IMR-90 (cell line): ENCODE measurements around the gene TNS2. TPM values are rescaled to one million over a fixed set of nuclear protein-coding genes. Genes with fewer than 3 reads are reported as not detected.
A peak's percentile ranks its signal among the peaks of the same experiment; 100 is the strongest.

Experiments used
- ATAC-seq: fragments of 200-7000 bp; cut with Tn5 transposase; 2 replicates; pipeline ENCODE4 v1.9.1; 2020; ENCODE audit warnings: low read depth, mild to moderate bottlenecking, moderate library complexity
- BruUV-seq: library from RNA; stranded (reverse); fragments of 400-500 nt; replicated peaks from 2 replicates; lab custom pipeline; 2021; lab: Mats Ljungman, UMichigan
- CTCF ChIA-PET: fragments of 300-600 bp; formaldehyde crosslinking; extraction: SDS; loops from one replicate; lab custom pipeline; 2021; ENCODE audit warnings: antibody characterized with exemption; lab: Yijun Ruan, JAX
- POLR2A ChIA-PET: fragments of 300-600 bp; sonication (Branson Sonifier 250); formaldehyde crosslinking; loops from one replicate; lab custom pipeline; 2022; ENCODE audit warnings: antibody characterized with exemption; ENCODE audit not compliant: unreplicated experiment; lab: Charles Lee
- DNase-seq: peaks from one replicate; pipeline ENCODE4 v3.0.0; 2013
- H2AFZ ChIP-seq: replicated peaks from 2 replicates; pipeline ENCODE3; 2013; ENCODE audit warnings: low read length, mild to moderate bottlenecking; ENCODE audit not compliant: poor library complexity
- H2AK5ac ChIP-seq: 2 replicates; pipeline ENCODE4 v1.6.1; 2013; ENCODE audit warnings: low read depth, low read length, inconsistent platforms
- H2AK9ac ChIP-seq: replicated peaks from 2 replicates; pipeline ENCODE3; 2013; ENCODE audit warnings: mild to moderate bottlenecking, low read depth, low read length, moderate library complexity; ENCODE audit not compliant: poor library complexity
- H2BK120ac ChIP-seq: 2 replicates; pipeline ENCODE4 v1.6.1; 2013; ENCODE audit warnings: low read depth, low read length, inconsistent platforms
- H2BK15ac ChIP-seq: 3 replicates; pipeline ENCODE4 v1.6.1; 2013; ENCODE audit warnings: low read depth, low read length, inconsistent platforms
- H2BK20ac ChIP-seq: 2 replicates; pipeline ENCODE4 v1.6.1; 2013; ENCODE audit warnings: low read depth, mild to moderate bottlenecking, inconsistent platforms, low read length, moderate library complexity
- H2BK5ac ChIP-seq: 2 replicates; pipeline ENCODE4 v1.6.1; 2013; ENCODE audit warnings: mild to moderate bottlenecking, low read depth, low read length, inconsistent platforms; ENCODE audit not compliant: poor library complexity, severe bottlenecking
- H3K14ac ChIP-seq: replicated peaks from 2 replicates; pipeline ENCODE4 v1.6.1; 2013; ENCODE audit warnings: low read depth, low read length, inconsistent platforms
- H3K18ac ChIP-seq: 2 replicates; pipeline ENCODE4 v1.6.1; 2013; ENCODE audit warnings: low read depth, low read length, control low read depth
- H3K23ac ChIP-seq: 2 replicates; pipeline ENCODE4 v1.6.1; 2013; ENCODE audit warnings: low read depth, low read length, inconsistent platforms
- H3K27ac ChIP-seq: 2 replicates; pipeline ENCODE4 v1.5.1; 2013; ENCODE audit warnings: mild to moderate bottlenecking, control low read depth, low read length; ENCODE audit not compliant: insufficient read depth
- H3K27me3 ChIP-seq: 2 replicates; pipeline ENCODE4 v1.6.1; 2013; ENCODE audit warnings: low read length; ENCODE audit not compliant: control insufficient read depth, insufficient read depth
- H3K36me3 ChIP-seq: 2 replicates; pipeline ENCODE4 v1.6.1; 2013; ENCODE audit warnings: low read length, mixed read lengths; ENCODE audit not compliant: control insufficient read depth, insufficient read depth
- H3K4ac ChIP-seq: 2 replicates; pipeline ENCODE4 v1.6.1; 2013; ENCODE audit warnings: low read depth, low read length, inconsistent platforms
- H3K4me1 ChIP-seq: 2 replicates; pipeline ENCODE4 v1.6.1; 2013; ENCODE audit warnings: low read length, mixed read lengths; ENCODE audit not compliant: control insufficient read depth, insufficient read depth
- H3K4me2 ChIP-seq: 2 replicates; pipeline ENCODE4 v1.6.1; 2013; ENCODE audit warnings: low read depth, mild to moderate bottlenecking, control low read depth, low read length, moderate library complexity
- H3K4me3 ChIP-seq: 2 replicates; pipeline ENCODE4 v1.5.1; 2013; ENCODE audit warnings: low read depth, mild to moderate bottlenecking, control low read depth, low read length, moderate library complexity; ENCODE audit not compliant: insufficient read depth
- H3K56ac ChIP-seq: 2 replicates; pipeline ENCODE4 v1.6.1; 2013; ENCODE audit warnings: low read length, inconsistent platforms; ENCODE audit not compliant: insufficient read depth; ENCODE audit errors: extremely low read depth
- H3K79me1 ChIP-seq, 2 experiments: 2 replicates each; pipeline ENCODE4 v1.6.1; 2013; ENCODE audit warnings: low read length in 2 of 2, inconsistent platforms in 1 of 2, low read depth in 1 of 2
- H3K9ac ChIP-seq: 2 replicates; pipeline ENCODE4 v1.6.1; 2013; ENCODE audit warnings: low read depth, low read length, control low read depth
- H3K9me1 ChIP-seq: 2 replicates; pipeline ENCODE4 v1.6.1; 2013; ENCODE audit warnings: low read length, inconsistent platforms; ENCODE audit not compliant: insufficient read depth
- H3K9me3 ChIP-seq: 2 replicates; pipeline ENCODE4 v1.6.1; 2013; ENCODE audit warnings: low read length; ENCODE audit not compliant: control insufficient read depth, insufficient read depth
- H4K20me1 ChIP-seq: 2 replicates; pipeline ENCODE4 v1.6.1; 2013; ENCODE audit warnings: low read length, inconsistent platforms; ENCODE audit not compliant: insufficient read depth
- H4K5ac ChIP-seq: 2 replicates; pipeline ENCODE4 v1.6.1; 2013; ENCODE audit warnings: mild to moderate bottlenecking, low read depth, low read length, control low read depth
- H4K8ac ChIP-seq, 2 experiments: 2 replicates each; pipeline ENCODE4 v1.6.1; 2013; ENCODE audit warnings: low read depth in 2 of 2, low read length in 2 of 2, control low read depth in 1 of 2, inconsistent platforms in 1 of 2
- H4K91ac ChIP-seq: 2 replicates; pipeline ENCODE4 v1.6.1; 2013; ENCODE audit warnings: low read depth, low read length, inconsistent platforms; ENCODE audit not compliant: insufficient read depth
- BHLHE40 ChIP-seq: fragments of 150-350 bp; IDR thresholded peaks from 2 replicates; pipeline ENCODE4 v1.6.1; 2016; ENCODE audit warnings: mild to moderate bottlenecking, low read depth, low read length
- CEBPB ChIP-seq: IDR thresholded peaks from 2 replicates; pipeline ENCODE4 v1.6.1; 2012; ENCODE audit warnings: low read depth, low read length, improper control_type of control experiment
- MAZ ChIP-seq: IDR thresholded peaks from 2 replicates; pipeline ENCODE4 v1.6.1; 2012; ENCODE audit warnings: low read depth, mild to moderate bottlenecking, low read length, improper control_type of control experiment, moderate library complexity, borderline replicate concordance
- MXI1 ChIP-seq: IDR thresholded peaks from 2 replicates; pipeline ENCODE4 v1.6.1; 2012; ENCODE audit warnings: low read depth, mild to moderate bottlenecking, low read length, moderate library complexity, borderline replicate concordance
- NFE2L2 ChIP-seq: fragments of 150-350 bp; IDR thresholded peaks from 2 replicates; pipeline ENCODE4 v1.6.1; 2016; ENCODE audit warnings: low read depth, mild to moderate bottlenecking, low read length
- SMC3 ChIP-seq: fragments of 150-350 bp; IDR thresholded peaks from 2 replicates; pipeline ENCODE4 v1.6.1; 2016; ENCODE audit warnings: low read depth, mild to moderate bottlenecking, antibody characterized with exemption, low read length, moderate library complexity
- USF2 ChIP-seq: fragments of 150-350 bp; IDR thresholded peaks from 2 replicates; pipeline ENCODE4 v1.6.1; 2017; ENCODE audit warnings: mild to moderate bottlenecking, antibody characterized with exemption, low read length, low read depth
- WGBS, 2 experiments: methylation state at CpG; one replicate each; pipeline versions ENCODE4 v1.1.5 to v1.1.7; 2013; ENCODE audit warnings: missing lambda C conversion rate in 2 of 2; ENCODE audit not compliant: insufficient read length in 1 of 2; ENCODE audit errors: extremely low coverage in 2 of 2; 5-methylcytosine and 5-hydroxymethylcytosine counted together
- dilution Hi-C: fragments of 300-500 bp; cut with HindIII; formaldehyde crosslinking; loops from one replicate; pipeline ENCODE4 v1.14.3; 2018; ENCODE audit warnings: low sequenced_read_pairs; ENCODE audit not compliant: unreplicated experiment
- in situ Hi-C: fragments of 300-500 bp; cut with MboI; formaldehyde crosslinking; loops from 3 replicates; pipeline ENCODE4 v1.14.3; 2019; ENCODE audit warnings: low sequenced_read_pairs, inconsistent platforms, mixed read lengths
- intact Hi-C: fragments of 100-400 bp; cut with micrococcal nuclease; formaldehyde crosslinking; loops from 2 replicates; pipeline ENCODE4 v1.10.0; 2022
- polyA plus RNA-seq, 3 experiments: library from polyadenylated mRNA; depleted of rRNA; stranded (reverse); fragments of >200 nt; gene quantifications; 2 replicates each; pipeline ENCODE4 v1.2.3, GENCODE V29; 2012; ENCODE audit warnings: low replicate concordance in 1 of 3
- total RNA-seq: library from RNA; depleted of rRNA; stranded (reverse); fragments of >200 nt; gene quantifications from 2 replicates; pipeline ENCODE4 v1.2.3, GENCODE V29; 2012

Gene TNS2
- total and polyA plus RNA-seq, 2 of the 4 experiments (the other 2 are of a cell fraction): 10.4 to 67.2 TPM

- H3K36me3 ChIP-seq: peaks cover 63% of the 10 kb centered on the region
- no peak overlapping the region for H4K91ac ChIP-seq
- no peak overlapping the region for H2BK5ac ChIP-seq
- H4K5ac ChIP-seq: no peak overlapping the region
- no peaks in the 10 kb centered on the region for H3K9me1 ChIP-seq
- H3K14ac ChIP-seq: no peak overlapping the region
- H3K27ac ChIP-seq: no peak overlapping the region
- no peak overlapping the region for H2AK9ac ChIP-seq
- DNase-seq (no peak), ATAC-seq (no peak)
- in situ Hi-C loops (no loop called here), dilution Hi-C loops (no loop called here), intact Hi-C loops (no loop called here)
- no peak overlapping the region for H3K56ac ChIP-seq
- H3K27me3 ChIP-seq: no peaks in the 10 kb centered on the region
- H3K23ac ChIP-seq: no peak overlapping the region
- ChIA-PET POLR2A (no interaction called here), CTCF (no interaction called here)
- no peak overlapping the region for H2BK15ac ChIP-seq
- H3K9ac ChIP-seq: no peak overlapping the region
- no peak overlapping the region for H2BK20ac ChIP-seq
- H3K4me2 ChIP-seq: no peak overlapping the region
- no peak overlapping the region for H2BK120ac ChIP-seq
- WGBS, 2 experiments: no CpG with 5 or more reads among the region's 3 CpGs
- no peak for TF ChIP-seq BHLHE40
- TF ChIP-seq USF2: no peak
- no peak for TF ChIP-seq MXI1
- TF ChIP-seq CEBPB: peak; percentile 80
- TF ChIP-seq MAZ: no peak
- no peak for TF ChIP-seq SMC3
- TF ChIP-seq NFE2L2: no peak
- H2AK5ac ChIP-seq: no peak overlapping the region
- no peak overlapping the region for H4K8ac ChIP-seq
- no peak overlapping the region for H3K18ac ChIP-seq
- H3K4me1 ChIP-seq: no peaks in the 10 kb centered on the region
- H3K4me3 ChIP-seq: no peak overlapping the region
- peaks cover 8% of the 10 kb centered on the region; the same call in 1 of the 2 replicates for H4K20me1 ChIP-seq
- H3K4ac ChIP-seq: no peak overlapping the region
- no peaks in the 10 kb centered on the region for H3K9me3 ChIP-seq
- H3K79me1 ChIP-seq: peaks cover 4 to 28% of the 10 kb centered on the region in 2 experiments
- BruUV-seq: no TSS peak
- H2AFZ ChIP-seq: no peak overlapping the region
Measured at GRCh38 chr12:53036802-53037201, 13.1 kb upstream of the TNS2 start.
